Ovary (tissue), 9 donors: ENCODE measurements around the gene TMA7B. TPM values are rescaled to one million over a fixed set of nuclear protein-coding genes. Genes with fewer than 3 reads are reported as not detected.
A peak's percentile ranks its signal among the peaks of the same experiment; 100 is the strongest.

ENCODE experiments used
- DNase-seq, 5 donors: peaks; one replicate each; pipeline ENCODE4 v3.0.0-alpha.2; 2019 to 2020
- H3K27ac ChIP-seq, 2 donors: fragments of 200-600 bp; one replicate each; pipeline versions ENCODE4 v1.5.1 to v1.8.0; 2019 to 2022
- H3K27me3 ChIP-seq: fragments of 200-600 bp; one replicate; pipeline ENCODE4 v1.8.0; 2022
- H3K36me3 ChIP-seq: fragments of 200-600 bp; sonication (generic); one replicate; pipeline ENCODE4 v1.5.1; 2019
- H3K4me1 ChIP-seq: one replicate; pipeline ENCODE4 v1.8.1; 2013; ENCODE audit warnings: mild to moderate bottlenecking, moderate library complexity; ENCODE audit not compliant: insufficient read depth
- H3K4me3 ChIP-seq: fragments of 200-600 bp; sonication (generic); one replicate; pipeline ENCODE4 v1.5.1; 2017
- H3K9me3 ChIP-seq, 2 donors: fragments of 200-600 bp in 1 of 2; sonication (generic) in 1 of 2; one replicate each; pipeline versions ENCODE4 v1.5.1 to v1.8.1; 2013 to 2019; ENCODE audit warnings: mild to moderate bottlenecking in 1 of 2, moderate library complexity in 1 of 2
- EP300 ChIP-seq: sonication (generic); formaldehyde crosslinking; IDR thresholded peaks from one replicate; pipeline ENCODE4 v1.6.1; 2017; ENCODE audit warnings: antibody characterized with exemption
- POLR2A ChIP-seq: fragments of 450-650 bp; IDR thresholded peaks from one replicate; pipeline ENCODE4 v1.6.1; 2017; ENCODE audit warnings: antibody characterized with exemption, mild to moderate bottlenecking, moderate library complexity
- WGBS, 3 donors: extraction: QIAGEN DNeasy Blood & Tissue Kit in 1 of 3; methylation state at CpG; one replicate each; pipeline versions ENCODE4 v1.1.5 to v1.1.7; 2013 to 2017; 5-methylcytosine and 5-hydroxymethylcytosine counted together
- intact Hi-C, 4 donors: fragments of 100-400 bp; cut with DNase I; formaldehyde crosslinking; loops; one replicate each; pipeline versions ENCODE4 v1.11.0 to v1.15.1; 2022 to 2023
- polyA plus RNA-seq, 2 donors: library from polyadenylated mRNA; stranded (reverse); fragments of 200-250 nt in 1 of 2; fragments of 350-450 nt in 1 of 2; fragmentation: Illumina TruSeq in 1 of 2; extraction: RNeasy Lipid Tissue Mini Kit (QIAGEN cat#74804) in 1 of 2; gene quantifications; one replicate each; pipeline ENCODE4 v1.2.3, GENCODE V29; 2013 to 2014
- total RNA-seq, 7 donors: library from RNA; depleted of rRNA in 2 of 7; stranded (reverse); fragments of >200 nt in 2 of 7; fragmentation: NEBNext Ultra II Directional in 3 of 7; extraction: Animal tissue kit (Norgen Biotek cat#: 25700) in 3 of 7; gene quantifications; one replicate each; pipeline versions ENCODE4 v1.1.0 to v1.2.4, GENCODE V29; 2016 to 2023
- TF ChIP-seq, protein P1 (sequence below), 3 donors: fragments of 450-650 bp in 2 of 3; fragments of 200-600 bp in 1 of 3; IDR thresholded peaks; one replicate each; pipeline versions ENCODE4 v1.5.1 to v1.8.0; 2016 to 2022; ENCODE audit warnings: antibody characterized with exemption in 3 of 3, mild to moderate bottlenecking in 1 of 3
- donor health status: DM: no; HTN: no; CAD: no; lungs with moderate emphysema.
- donor health status: DM: no; HTN: no; CAD: no.
- donor health status: Bipolar disorder and iron deficiency.
- donor health status: DM: yes; HTN: yes; CAD: no.
- donor health status: DM: no; HTN: no; CAD: no.
- donor health status: DM: yes; HTN: yes; CAD: no.

The TMA7B gene
- total and polyA plus RNA-seq, 9 donors, result not detected

DNA sequence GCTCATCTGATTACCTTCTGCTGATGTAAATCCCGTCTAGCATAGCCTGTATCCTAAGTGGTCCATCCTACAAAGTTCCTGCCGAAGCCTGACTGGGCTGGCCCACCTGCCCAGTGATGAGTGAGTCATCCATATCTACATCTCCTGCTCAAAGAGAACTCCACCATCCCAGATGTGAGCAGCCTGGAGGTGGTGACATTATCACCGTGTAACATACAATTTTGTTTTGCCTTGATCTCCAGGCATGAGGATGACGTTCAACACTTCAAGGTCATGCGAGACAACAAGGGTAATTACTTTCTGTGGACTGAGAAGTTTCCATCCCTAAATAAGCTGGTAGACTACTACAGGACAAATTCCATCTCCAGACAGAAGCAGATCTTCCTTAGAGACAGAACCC, 5.6 kb downstream of the TMA7B start:
- TF ChIP-seq EP300 (no peak), POLR2A (no peak)
- TF ChIP-seq, protein P1, sequence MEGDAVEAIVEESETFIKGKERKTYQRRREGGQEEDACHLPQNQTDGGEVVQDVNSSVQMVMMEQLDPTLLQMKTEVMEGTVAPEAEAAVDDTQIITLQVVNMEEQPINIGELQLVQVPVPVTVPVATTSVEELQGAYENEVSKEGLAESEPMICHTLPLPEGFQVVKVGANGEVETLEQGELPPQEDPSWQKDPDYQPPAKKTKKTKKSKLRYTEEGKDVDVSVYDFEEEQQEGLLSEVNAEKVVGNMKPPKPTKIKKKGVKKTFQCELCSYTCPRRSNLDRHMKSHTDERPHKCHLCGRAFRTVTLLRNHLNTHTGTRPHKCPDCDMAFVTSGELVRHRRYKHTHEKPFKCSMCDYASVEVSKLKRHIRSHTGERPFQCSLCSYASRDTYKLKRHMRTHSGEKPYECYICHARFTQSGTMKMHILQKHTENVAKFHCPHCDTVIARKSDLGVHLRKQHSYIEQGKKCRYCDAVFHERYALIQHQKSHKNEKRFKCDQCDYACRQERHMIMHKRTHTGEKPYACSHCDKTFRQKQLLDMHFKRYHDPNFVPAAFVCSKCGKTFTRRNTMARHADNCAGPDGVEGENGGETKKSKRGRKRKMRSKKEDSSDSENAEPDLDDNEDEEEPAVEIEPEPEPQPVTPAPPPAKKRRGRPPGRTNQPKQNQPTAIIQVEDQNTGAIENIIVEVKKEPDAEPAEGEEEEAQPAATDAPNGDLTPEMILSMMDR (IDR thresholded peaks at IDR 0.05), result no peak
- intact Hi-C loops, result no loop called here
- Histone ChIP-seq H3K36me3 (no peaks in the 10 kb centered on the region), H3K27ac (no peak overlapping the region), H3K27me3 (no peaks in the 10 kb centered on the region), H3K9me3 (no peaks in the 10 kb centered on the region), H3K4me1 (peaks cover 3% of the 10 kb centered on the region), H3K4me3 (no peak overlapping the region)
- WGBS, 3 donors, result 44 to 58% (median 48%) methylated on average over 5 of the region's 5 CpGs
- DNase-seq, result no peak

DNA sequence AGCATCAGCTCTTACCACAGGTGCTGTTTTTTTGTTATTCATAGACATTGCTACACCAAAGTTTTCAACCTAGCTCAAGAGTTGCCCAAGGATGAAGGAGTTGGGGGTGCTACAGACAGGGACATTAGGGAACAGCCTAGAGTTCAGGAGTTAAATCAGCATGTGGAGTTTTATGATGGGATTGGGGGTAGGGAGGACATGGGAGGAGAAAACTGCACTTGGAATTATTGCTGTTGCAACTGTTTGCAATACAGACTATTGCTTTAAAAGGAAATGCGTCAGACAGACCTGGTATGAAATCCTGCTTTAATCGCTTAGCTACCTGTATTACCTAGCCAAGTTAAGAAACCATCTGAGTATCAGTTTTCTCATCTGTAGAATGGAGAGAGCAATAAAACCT, 6.3 kb downstream of the TMA7B start:
- no peak overlapping the region for H3K27ac ChIP-seq
- TF ChIP-seq, protein P1 (IDR thresholded peaks at IDR 0.05), result no peak
- TF ChIP-seq EP300, result no peak
- no peak for TF ChIP-seq POLR2A
- no peak for DNase-seq
- H3K4me3 ChIP-seq, result no peak overlapping the region
- no peaks in the 10 kb centered on the region for H3K27me3 ChIP-seq
- H3K9me3 ChIP-seq, result no peaks in the 10 kb centered on the region
- H3K36me3 ChIP-seq, result no peaks in the 10 kb centered on the region
- intact Hi-C loops, result no loop called here
- H3K4me1 ChIP-seq, result peaks cover 3% of the 10 kb centered on the region
- 90 to 93% (median 93%) methylated on average over 2 of the region's 2 CpGs for WGBS, 3 donors

DNA sequence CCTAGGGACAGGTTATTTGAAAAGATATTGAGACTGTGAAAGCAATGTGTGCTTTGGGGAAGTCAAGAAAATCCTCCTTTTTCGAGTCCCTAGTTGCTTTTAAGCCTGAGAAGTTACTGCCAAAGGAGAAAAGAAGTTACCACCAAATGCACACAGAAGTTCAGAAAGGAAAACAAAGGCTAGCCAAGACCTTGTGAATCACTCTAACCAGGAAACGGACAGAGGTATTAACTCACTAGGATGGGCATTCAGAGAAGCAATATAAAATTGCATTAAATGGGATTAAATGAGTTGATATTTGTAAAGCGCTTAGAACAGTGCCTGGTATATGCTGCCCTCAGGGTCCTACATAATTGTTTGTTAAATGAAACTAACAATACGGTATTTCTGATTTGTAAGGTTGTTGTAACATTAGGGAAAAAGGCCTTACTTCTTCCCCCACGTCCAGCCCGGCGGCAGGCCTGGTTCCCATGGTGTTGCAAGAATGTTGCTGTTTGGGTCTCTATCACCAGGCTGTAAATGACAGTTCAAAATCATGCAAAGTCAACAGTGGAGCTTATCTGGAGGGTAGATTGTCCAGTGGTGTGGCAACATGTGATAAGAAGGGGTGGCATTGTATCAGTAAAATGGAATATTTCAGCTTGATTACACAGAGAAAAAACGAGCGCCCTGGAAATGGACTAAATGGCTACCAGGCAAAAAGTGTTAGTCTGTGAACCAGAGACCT, 7.1 kb downstream of the TMA7B start:
- H3K4me1 ChIP-seq, result peaks cover 3% of the 10 kb centered on the region
- no peak overlapping the region for H3K27ac ChIP-seq
- TF ChIP-seq POLR2A, result no peak
- H3K9me3 ChIP-seq, result no peaks in the 10 kb centered on the region
- H3K4me3 ChIP-seq, result no peak overlapping the region
- H3K36me3 ChIP-seq, result no peaks in the 10 kb centered on the region
- no peaks in the 10 kb centered on the region for H3K27me3 ChIP-seq
- intact Hi-C loops, result no loop called here
- WGBS, 3 donors, result 72 to 77% (median 76%) methylated on average over 9 of the region's 9 CpGs
- DNase-seq, result no peak

DNA sequence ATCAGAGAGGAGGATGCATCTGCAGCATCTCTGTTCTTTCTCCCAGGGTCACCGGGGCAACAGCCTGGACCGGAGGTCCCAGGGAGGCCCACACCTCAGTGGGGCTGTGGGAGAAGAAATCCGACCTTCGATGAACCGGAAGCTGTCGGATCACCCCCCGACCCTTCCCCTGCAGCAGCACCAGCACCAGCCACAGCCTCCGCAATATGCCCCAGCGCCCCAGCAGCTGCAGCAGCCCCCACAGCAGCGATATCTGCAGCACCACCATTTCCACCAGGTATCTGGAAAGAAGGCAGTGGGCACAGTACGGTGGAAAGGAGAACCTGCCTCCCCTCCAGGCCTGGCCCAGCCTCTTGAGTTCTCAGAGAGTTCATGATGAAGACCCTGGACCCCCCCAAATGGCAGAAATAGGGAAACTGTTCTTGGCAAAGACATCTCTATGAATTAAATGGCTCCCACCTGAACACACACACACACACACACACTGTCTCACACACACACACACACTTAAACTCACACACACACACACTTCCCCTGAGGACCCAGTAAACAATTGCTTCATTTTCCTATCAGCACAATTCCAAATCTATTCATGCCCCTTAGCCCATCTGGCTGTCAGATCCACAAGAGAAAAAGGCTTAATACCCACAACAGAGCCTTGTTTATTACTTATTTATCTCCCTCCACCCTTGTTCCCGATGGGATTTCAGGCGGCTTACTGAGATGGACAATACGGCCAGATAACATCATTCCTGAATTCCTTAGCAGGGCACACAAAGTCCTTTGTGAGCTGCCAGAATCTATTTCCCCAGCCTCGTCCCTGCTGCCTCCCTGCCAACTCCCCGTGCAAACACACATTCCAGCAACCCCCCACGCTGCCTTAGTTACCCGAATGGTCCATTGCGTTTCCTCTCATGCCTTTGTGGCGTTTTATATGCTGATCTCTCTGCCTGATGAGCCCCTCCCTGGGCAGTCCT, 8.1 kb downstream of the TMA7B start:
- Histone ChIP-seq H3K36me3 (no peaks in the 10 kb centered on the region), H3K4me1 (peaks cover 3% of the 10 kb centered on the region), H3K27ac (no peak overlapping the region), H3K9me3 (no peaks in the 10 kb centered on the region), H3K4me3 (no peak overlapping the region), H3K27me3 (no peaks in the 10 kb centered on the region)
- intact Hi-C loops, result no loop called here
- DNase-seq, result peak in 1 of 5 donors; percentile 53
- WGBS, 3 donors, result 47 to 49% (median 47%) methylated on average over 20 of the region's 20 CpGs
- TF ChIP-seq, protein P1 (IDR thresholded peaks at IDR 0.05), result no peak
- TF ChIP-seq POLR2A (no peak), EP300 (no peak)
